HG03135 (cell line): ENCODE data around the gene ARL14EPL.
"Not testable (repeated sequence)": the region's sequence is repeated elsewhere in the genome, so short reads cannot be mapped to it uniquely, and the experiment has no call there.

Source experiments
- ATAC-seq: cut with Tn5 transposase; IDR thresholded peaks from one replicate; pipeline ENCODE4 v1.9.1; 2021; ENCODE audit warnings: mild to moderate bottlenecking, moderate library complexity; ENCODE audit not compliant: unreplicated experiment

ARL14EPL gene

GRCh38 chr5:116046261-116046660 is 14.0 kb downstream of the ARL14EPL start:
- no peak for ATAC-seq

GRCh38 chr5:116046823-116047222 is 14.6 kb downstream of the ARL14EPL start:
- no peak for ATAC-seq

GRCh38 chr5:116058346-116058936 is 26.2 kb downstream of the ARL14EPL start:
- no peak for ATAC-seq

- ATAC-seq: no peak
Measured at GRCh38 chr5:116062352-116062751, 30.1 kb downstream of the ARL14EPL start.

- no peak for ATAC-seq
Measured at GRCh38 chr5:116063950-116064349, 31.7 kb downstream of the ARL14EPL start.

GRCh38 chr5:116068028-116068632 is 35.9 kb downstream of the ARL14EPL start:
- peak; percentile 66 for ATAC-seq

GRCh38 chr5:116071211-116071610 is 38.9 kb downstream of the ARL14EPL start:
- ATAC-seq: no peak

GRCh38 chr5:116075191-116075831 is 43.0 kb downstream of the ARL14EPL start:
- ATAC-seq: no peak

- peak; percentile 98 for ATAC-seq
Measured at GRCh38 chr5:116076496-116076895, 44.2 kb downstream of the ARL14EPL start.

GRCh38 chr5:116078199-116078598 is 45.9 kb downstream of the ARL14EPL start:
- ATAC-seq: no peak

GRCh38 chr5:116084287-116084691 is 52.0 kb downstream of the ARL14EPL start:
- peak; percentile 38 for ATAC-seq

GRCh38 chr5:116084871-116085715 is 52.8 kb downstream of the ARL14EPL start, which contains the start of gene COMMD10:
Gene COMMD10 (plus strand): TSS chr5:116085025.
- ATAC-seq: peak; percentile 91

GRCh38 chr5:116086309-116086708 is 54.0 kb downstream of the ARL14EPL start:
- ATAC-seq: not testable (repeated sequence)

- no peak for ATAC-seq
Measured at GRCh38 chr5:116088062-116088461, 55.8 kb downstream of the ARL14EPL start.

GRCh38 chr5:116090302-116090701 is 58.0 kb downstream of the ARL14EPL start:
- no peak for ATAC-seq

- no peak for ATAC-seq
Measured at GRCh38 chr5:116091416-116091815, 59.1 kb downstream of the ARL14EPL start.

GRCh38 chr5:116097301-116097700 is 65.0 kb downstream of the ARL14EPL start:
- ATAC-seq: no peak

- ATAC-seq: no peak
Measured at GRCh38 chr5:116098998-116099397, 66.7 kb downstream of the ARL14EPL start.

- ATAC-seq: not testable (repeated sequence)
Measured at GRCh38 chr5:116104941-116105340, 72.7 kb downstream of the ARL14EPL start.
